GM13976 (cell line): ENCODE results near the gene GALNT9.

ENCODE experiments used
- DNase-seq: peaks from one replicate; pipeline ENCODE4 v3.0.0; 2012; ENCODE audit warnings: low spot score
- in situ Hi-C: fragments of 300-500 bp; cut with MboI; formaldehyde crosslinking; loops from one replicate; pipeline ENCODE4 v1.12.0; 2022; ENCODE audit warnings: low sequenced_read_pairs, mixed read lengths, inconsistent platforms; ENCODE audit not compliant: unreplicated experiment
- TF ChIP-seq, protein P1 (sequence below): IDR thresholded peaks from 2 replicates; pipeline ENCODE4 v1.5.1; 2012; ENCODE audit warnings: borderline replicate concordance, mild to moderate bottlenecking; ENCODE audit not compliant: insufficient read depth; ENCODE audit errors: extremely low read depth, missing control alignments, control extremely low read depth

GALNT9 gene

DNA sequence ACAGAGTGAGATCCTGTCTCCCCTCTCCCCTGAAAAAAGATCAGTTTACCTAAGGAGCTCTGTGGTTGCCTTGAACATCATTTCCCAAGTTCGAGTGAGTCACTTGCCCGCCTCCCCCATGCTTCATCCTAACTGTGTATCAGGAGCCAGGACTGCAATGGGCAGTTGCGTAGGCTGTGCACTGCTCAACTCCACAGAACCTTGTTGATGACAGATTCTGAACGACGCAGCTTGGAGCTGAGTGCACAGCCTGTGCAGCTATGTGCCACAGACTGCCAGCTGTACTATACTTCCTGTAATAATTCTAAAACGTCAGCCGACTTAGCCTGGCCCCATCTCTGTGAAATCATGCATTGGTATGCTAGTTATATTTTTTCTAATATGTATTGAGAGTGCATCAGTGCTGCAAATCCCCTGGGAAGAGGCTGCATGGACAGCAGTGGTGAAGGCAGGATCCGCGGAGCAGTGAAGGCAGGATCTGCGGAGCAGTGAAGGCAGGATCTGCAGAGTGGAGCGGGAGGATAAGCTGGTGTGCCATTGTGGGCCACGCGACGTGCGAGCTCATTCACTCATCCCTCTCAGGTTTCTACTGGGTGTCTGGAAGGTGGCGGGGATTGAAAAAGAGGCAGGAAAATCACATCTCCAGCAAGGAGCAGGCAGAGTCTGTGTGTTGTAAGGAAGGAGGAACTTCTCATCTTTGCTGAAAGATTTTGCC is 80.8 kb downstream of the GALNT9 start:
- no peak for DNase-seq
- in situ Hi-C loops: no loop called here
- TF ChIP-seq, protein P1, sequence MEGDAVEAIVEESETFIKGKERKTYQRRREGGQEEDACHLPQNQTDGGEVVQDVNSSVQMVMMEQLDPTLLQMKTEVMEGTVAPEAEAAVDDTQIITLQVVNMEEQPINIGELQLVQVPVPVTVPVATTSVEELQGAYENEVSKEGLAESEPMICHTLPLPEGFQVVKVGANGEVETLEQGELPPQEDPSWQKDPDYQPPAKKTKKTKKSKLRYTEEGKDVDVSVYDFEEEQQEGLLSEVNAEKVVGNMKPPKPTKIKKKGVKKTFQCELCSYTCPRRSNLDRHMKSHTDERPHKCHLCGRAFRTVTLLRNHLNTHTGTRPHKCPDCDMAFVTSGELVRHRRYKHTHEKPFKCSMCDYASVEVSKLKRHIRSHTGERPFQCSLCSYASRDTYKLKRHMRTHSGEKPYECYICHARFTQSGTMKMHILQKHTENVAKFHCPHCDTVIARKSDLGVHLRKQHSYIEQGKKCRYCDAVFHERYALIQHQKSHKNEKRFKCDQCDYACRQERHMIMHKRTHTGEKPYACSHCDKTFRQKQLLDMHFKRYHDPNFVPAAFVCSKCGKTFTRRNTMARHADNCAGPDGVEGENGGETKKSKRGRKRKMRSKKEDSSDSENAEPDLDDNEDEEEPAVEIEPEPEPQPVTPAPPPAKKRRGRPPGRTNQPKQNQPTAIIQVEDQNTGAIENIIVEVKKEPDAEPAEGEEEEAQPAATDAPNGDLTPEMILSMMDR: no peak

DNA sequence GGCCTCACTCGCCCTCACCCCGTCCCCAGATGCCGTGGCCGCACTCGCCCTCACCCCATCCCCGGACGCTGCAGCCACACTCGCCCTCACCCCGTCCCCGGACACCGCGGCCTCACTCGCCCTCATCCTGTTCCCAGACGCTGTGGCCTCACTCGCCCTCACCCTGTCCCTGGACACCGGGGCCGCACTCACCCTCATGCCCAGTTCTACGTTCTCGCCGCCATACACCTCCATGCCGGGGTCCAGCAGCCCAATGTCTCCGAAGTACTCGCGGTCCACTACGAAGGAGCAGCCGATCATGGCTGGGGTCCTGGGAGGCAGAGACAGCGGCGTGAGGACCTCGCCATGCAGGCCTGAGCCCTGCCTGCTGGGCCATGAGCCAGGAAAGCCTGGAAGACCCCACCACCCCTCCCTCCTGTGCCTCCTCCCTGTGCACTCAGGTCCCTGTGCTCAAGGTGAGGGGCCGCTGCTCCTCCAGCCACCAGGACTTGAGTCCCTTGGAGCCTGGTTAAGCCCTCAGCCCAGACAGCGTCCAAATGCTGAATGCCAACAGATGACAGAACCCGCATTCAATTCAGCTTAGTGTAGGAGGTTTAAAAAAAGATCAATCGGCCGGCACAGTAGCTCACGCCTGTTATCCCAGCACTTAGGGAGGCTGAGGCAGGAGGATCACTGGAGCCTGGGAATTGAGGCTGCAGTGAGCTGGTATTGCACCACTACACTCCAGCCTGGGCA is 81.5 kb downstream of the GALNT9 start:
- TF ChIP-seq, protein P1: no peak
- in situ Hi-C loops: no loop called here
- no peak for DNase-seq

DNA sequence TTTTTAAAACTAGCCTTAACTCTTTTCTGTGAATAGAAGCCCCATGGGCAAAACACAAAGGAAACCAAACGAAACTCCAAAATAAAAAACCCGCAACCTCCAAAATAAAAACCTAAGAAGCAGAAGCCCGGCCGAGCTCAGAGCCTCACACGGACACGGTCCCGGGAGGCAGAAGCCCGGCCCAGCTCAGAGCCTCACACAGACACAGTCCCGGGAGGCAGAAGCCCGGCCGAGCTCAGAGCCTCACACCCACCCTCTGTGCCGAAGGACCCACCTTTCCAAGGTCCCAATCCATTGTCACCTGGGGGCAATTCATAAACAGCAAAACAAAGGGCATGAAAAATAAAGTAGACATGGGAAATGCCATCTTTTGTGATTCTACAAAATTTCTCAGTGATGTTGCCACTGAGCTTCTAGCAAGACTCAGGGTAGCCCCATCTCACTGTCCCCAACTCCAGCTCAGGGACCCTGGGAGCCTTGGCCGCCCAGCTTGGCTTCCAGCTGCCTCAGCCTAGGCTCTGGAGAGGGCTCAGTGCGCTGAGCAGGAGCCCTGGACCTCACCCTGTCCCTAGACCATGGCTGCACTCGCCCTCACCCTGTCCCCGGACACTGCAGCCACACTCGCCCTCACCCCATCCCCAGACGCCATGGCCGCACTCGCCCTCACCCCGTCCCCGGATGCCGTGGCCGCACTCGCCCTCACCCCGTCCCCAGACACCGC is 82.2 kb downstream of the GALNT9 start:
- TF ChIP-seq, protein P1: no peak
- no peak for DNase-seq
- in situ Hi-C loops: no loop called here

DNA sequence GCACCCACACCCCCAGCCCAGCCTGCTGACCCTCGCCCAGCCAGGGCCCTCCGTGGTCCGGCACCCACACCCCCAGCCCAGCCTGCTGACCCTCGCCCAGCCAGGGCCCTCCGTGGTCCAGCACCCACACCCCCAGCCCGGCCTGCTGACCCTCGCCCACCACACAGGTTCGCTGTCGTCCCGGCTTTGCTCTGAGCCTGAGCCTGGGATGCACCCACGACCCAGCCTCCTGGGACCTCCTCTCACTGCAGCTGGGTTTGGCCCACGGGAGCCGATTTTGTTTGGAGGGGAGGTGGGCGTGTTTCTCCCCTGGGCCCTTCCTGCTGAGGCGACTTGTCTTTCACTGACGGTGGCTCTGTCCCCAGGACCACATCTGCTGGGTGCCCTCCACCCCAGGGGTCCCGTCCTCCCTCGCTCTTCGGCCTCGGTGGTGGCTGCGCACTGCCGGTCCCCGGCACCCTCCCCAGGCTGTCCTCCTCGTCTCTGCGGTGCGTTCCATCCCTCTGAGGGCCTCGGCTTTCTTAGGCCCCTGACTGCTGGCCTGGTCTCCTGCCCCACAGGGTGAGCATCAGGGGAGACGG is 83.8 kb downstream of the GALNT9 start:
- no peak for DNase-seq

DNA sequence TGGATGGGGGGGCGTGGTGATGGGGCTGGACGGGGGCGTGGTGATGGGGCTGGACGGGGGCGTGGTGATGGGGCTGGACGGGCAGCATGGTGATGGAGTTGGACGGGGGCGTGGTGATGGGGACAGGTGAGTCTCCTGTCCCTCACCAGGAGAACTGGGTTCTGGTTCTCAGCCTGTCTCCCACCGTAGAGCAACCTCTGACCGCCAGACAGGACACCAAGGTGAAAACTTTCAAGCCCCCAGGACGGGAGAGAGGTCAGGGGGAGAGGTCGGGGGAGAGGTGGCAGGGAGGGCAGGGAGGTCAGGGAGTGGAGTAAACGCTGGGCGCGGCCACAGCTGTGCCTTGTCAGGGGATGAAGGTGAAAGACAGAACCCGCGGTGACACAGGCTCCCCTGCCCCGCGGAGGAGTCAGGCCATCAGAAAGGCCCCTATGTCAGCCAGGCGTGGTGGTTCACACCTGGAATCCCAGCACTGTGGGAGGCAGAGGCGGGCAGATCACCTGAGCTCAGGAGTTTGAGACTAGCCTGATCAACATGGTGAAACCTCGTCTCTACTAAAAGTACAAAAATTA is 84.6 kb downstream of the GALNT9 start:
- DNase-seq: no peak
- in situ Hi-C loops: no loop called here
- TF ChIP-seq, protein P1: no peak

More for the DNA sequence above, 83.8 kb downstream of the GALNT9 start:
- in situ Hi-C loops: no loop called here
- TF ChIP-seq, protein P1: no peak
